Right lobe of liver (tissue), 6 donors: Measurements from ENCODE around the gene HSD11B1L. TPM values are rescaled to one million over a fixed set of nuclear protein-coding genes. Genes with fewer than 3 reads are reported as not detected.

Experiments
- ATAC-seq, 4 donors: fragments of 200-7000 bp; cut with Tn5 transposase; one replicate each; pipeline ENCODE4 v1.9.1; 2020; ENCODE audit warnings: mild to moderate bottlenecking in 4 of 4, moderate library complexity in 4 of 4
- DNase-seq, 3 donors: peaks; one replicate each; pipeline ENCODE4 v3.0.0-alpha.2; 2020
- H3K27ac ChIP-seq, 3 donors: fragments of 200-600 bp; one replicate each; pipeline ENCODE4 v1.8.0; 2022
- H3K27me3 ChIP-seq, 2 donors: fragments of 200-600 bp; one replicate each; pipeline ENCODE4 v1.8.0; 2022
- H3K36me3 ChIP-seq, 4 donors: fragments of 200-600 bp; sonication (generic) in 1 of 4; one replicate each; pipeline versions ENCODE4 v1.5.1 to v1.8.0; 2017 to 2022; ENCODE audit warnings: control low read depth in 1 of 4
- H3K4me1 ChIP-seq, 4 donors: fragments of 200-600 bp; sonication (generic) in 1 of 4; one replicate each; pipeline versions ENCODE4 v1.5.1 to v1.8.0; 2017 to 2022; ENCODE audit warnings: control low read depth in 1 of 4
- H3K4me3 ChIP-seq, 3 donors: fragments of 200-600 bp; one replicate each; pipeline ENCODE4 v1.8.0; 2022
- H3K9me3 ChIP-seq, 4 donors: fragments of 200-600 bp; sonication (generic) in 1 of 4; one replicate each; pipeline versions ENCODE4 v1.5.1 to v1.8.0; 2017 to 2022; ENCODE audit warnings: control low read depth in 1 of 4
- POLR2A ChIP-seq: fragments of 450-650 bp; IDR thresholded peaks from one replicate; pipeline ENCODE4 v1.6.1; 2017; ENCODE audit warnings: antibody characterized with exemption, mild to moderate bottlenecking
- WGBS: methylation state at CpG from one replicate; pipeline ENCODE4 v1.1.6; 2018; ENCODE audit warnings: low coverage, low lambda C conversion rate; ENCODE audit not compliant: insufficient coverage; ENCODE audit errors: missing lambda C conversion rate; 5-methylcytosine and 5-hydroxymethylcytosine counted together
- intact Hi-C, 2 donors: fragments of 100-400 bp; cut with DNase I; formaldehyde crosslinking; loops; one replicate each; pipeline versions ENCODE4 v1.11.2 to v1.14.1; 2022
- total RNA-seq, 6 experiments: library from RNA; depleted of rRNA in 2 of 6; stranded (reverse); fragments of >200 nt in 2 of 6; fragmentation: NEBNext Ultra II Directional in 3 of 6; extraction: Animal tissue kit (Norgen Biotek cat#: 25700) in 3 of 6; gene quantifications; one replicate each; pipeline versions ENCODE4 v1.1.0 to v1.2.4, GENCODE V29; 2016 to 2023
- TF ChIP-seq, protein P1 (sequence below), 4 donors: fragments of 200-600 bp in 3 of 4; fragments of 450-650 bp in 1 of 4; IDR thresholded peaks; one replicate each; pipeline versions ENCODE4 v1.5.1 to v1.8.0; 2016 to 2022; ENCODE audit warnings: antibody characterized with exemption in 4 of 4, mild to moderate bottlenecking in 2 of 4
- donor health status: DM: no; HTN: yes; CAD: no.
- donor health status: DM: no; HTN: no; CAD: no.
- donor health status: DM: no; HTN: no; CAD: no.
- donor health status: DM: no; HTN: yes; CAD: no.
- donor health status: DM: no; HTN: yes; CAD: no.

Gene HSD11B1L
- total RNA-seq, 6 experiments from 2014 or later: 1.6 to 10.3 (median 4.0) TPM

DNA sequence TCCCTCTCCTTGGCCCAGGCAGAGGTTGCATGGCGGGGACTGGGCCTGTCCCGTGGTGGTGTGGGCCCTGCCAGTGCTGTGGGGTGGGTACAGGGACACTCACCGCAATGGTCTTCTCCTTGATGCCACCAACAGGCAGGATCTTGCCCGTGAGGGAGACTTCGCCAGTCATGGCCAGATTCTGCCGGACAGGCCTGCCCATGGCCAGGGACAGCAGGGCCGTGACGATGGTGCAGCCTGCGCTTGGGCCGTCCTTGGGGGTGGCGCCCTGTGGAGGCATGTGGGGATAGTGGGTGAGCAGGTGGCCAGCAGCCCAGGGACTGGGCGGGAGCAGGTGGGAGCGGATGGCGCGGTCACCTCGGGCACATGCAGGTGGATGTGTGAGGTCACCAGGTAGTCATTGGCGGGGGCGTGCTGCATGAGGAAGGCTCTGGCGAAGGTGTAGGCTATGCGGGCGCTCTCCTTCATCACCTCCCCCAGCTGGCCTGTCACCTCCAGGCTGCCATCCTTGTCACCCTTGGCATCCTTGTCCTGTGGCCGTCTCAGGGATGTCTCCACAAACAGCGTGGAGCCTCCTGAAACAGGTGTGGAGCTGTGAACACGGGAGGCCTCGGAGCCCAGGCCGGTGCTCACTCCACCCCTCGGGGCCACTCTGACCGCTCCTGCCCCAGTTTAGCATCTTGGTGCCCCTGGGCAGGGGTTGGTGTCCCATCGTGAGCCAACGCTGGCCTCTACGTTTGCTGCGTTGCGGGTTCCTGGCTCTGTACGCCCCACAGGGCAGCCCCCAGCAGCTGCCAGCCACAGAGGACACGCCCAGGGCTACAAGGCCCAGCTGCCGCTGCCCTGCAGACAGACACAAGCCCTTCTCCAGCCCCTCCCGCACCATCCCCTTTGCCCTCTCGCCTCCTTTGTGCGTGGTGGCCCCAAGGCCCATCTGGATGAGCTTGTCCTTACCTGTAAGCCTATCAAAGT is 12.7 kb downstream of the HSD11B1L start:
- intact Hi-C loops: no loop called here
- Histone ChIP-seq H3K4me3 (no peak overlapping the region), H3K36me3 (peaks cover 0 to 53% (median 18%) of the 10 kb centered on the region in 4 donors), H3K27ac (no peak overlapping the region), H3K27me3 (no peaks in the 10 kb centered on the region), H3K4me1 (peaks cover 0 to 7% (median under 1%) of the 10 kb centered on the region in 4 donors), H3K9me3 (no peaks in the 10 kb centered on the region)
- WGBS: 100% methylated on average over 3 of the region's 39 CpGs
- TF ChIP-seq, protein P1, sequence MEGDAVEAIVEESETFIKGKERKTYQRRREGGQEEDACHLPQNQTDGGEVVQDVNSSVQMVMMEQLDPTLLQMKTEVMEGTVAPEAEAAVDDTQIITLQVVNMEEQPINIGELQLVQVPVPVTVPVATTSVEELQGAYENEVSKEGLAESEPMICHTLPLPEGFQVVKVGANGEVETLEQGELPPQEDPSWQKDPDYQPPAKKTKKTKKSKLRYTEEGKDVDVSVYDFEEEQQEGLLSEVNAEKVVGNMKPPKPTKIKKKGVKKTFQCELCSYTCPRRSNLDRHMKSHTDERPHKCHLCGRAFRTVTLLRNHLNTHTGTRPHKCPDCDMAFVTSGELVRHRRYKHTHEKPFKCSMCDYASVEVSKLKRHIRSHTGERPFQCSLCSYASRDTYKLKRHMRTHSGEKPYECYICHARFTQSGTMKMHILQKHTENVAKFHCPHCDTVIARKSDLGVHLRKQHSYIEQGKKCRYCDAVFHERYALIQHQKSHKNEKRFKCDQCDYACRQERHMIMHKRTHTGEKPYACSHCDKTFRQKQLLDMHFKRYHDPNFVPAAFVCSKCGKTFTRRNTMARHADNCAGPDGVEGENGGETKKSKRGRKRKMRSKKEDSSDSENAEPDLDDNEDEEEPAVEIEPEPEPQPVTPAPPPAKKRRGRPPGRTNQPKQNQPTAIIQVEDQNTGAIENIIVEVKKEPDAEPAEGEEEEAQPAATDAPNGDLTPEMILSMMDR (IDR thresholded peaks at IDR 0.05): no peak
- TF ChIP-seq POLR2A: no peak
- no peak for DNase-seq
- no peak for ATAC-seq

DNA sequence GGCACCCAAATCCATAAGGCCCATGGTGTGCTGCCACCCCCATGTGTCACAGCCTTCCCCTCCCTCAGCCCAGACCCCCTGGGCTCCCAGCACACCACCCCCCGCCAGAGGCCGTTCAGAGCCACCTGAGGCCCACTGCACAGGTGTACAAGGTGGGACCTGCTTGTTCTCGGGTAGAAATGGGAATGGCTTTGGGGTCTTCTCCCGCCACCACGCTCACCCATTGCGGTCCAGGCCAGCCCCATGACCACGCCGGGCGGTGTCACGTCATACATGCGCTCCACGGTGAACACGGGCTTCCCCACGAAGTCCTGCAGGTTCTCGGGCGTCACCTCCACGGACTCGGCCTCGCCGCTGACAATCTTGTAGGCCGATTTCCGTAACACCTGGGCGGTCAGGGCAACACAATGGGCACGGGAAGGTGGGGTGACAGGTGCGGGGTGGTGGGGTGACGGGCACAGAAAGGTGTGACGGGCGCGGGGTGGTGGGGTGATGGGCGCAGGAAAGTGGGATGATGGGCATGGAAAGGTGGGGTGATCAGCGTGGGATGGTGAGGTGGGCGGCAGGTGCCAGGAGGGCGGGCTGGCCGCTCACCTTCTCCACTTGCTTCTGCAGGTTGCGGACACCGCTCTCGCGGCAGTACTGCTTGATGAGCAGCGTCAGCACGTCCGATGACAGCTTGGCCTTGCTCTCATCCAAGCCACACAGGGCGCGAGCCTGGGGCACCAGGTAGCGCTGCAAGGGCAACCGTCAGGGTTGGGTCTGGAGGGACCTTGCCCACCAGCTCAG is 13.5 kb downstream of the HSD11B1L start:
- 89% methylated on average over 23 of the region's 45 CpGs for WGBS

DNA sequence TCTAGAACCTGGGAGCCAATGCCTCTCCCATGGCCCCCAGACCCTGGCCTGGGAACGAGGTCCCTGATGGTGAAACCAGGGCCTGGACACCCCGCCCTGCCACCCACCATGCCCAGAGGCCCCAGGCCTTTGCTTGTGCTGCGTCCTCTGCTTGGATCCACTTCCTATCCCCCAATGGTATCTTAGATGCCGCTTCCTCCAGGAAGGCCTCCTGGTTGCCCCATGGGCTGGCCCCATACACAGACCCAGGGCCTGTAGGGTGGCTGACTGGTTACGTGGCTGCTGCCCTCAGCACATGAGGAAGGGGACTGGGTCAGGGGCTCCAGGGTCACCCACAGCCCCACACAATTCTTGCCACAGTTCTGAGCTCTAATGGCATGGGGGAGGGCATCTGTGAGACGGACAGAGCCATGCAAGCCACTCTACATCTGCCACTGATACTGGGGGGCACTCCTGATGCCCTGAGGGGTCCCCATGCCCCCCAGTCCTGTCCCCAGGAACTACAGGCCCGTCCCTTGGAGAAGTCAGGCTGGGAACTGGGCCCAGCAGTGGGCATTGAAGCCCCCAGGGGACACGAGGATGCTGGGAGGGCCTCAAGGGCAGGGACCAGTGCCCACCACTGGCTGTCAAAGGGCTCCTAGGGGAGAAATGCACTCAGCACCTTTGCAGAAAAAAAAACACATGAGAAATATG is 14.3 kb downstream of the HSD11B1L start:
- Histone ChIP-seq H3K9me3 (no peaks in the 10 kb centered on the region), H3K27me3 (no peaks in the 10 kb centered on the region), H3K27ac (no peak overlapping the region), H3K4me1 (peaks cover 0 to 7% (median under 1%) of the 10 kb centered on the region in 4 donors), H3K36me3 (peaks cover 0 to 64% (median 20%) of the 10 kb centered on the region in 4 donors), H3K4me3 (no peak overlapping the region)
- no peak for DNase-seq
- intact Hi-C loops: no loop called here
- no CpG with 5 or more reads among the region's 8 CpGs for WGBS
- TF ChIP-seq, protein P1 (IDR thresholded peaks at IDR 0.05): no peak
- no peak for TF ChIP-seq POLR2A
- ATAC-seq: no peak

More for the DNA sequence above, 13.5 kb downstream of the HSD11B1L start:
- H3K36me3 ChIP-seq: peaks cover 0 to 62% (median 20%) of the 10 kb centered on the region in 4 donors
- intact Hi-C loops: no loop called here
- H3K4me3 ChIP-seq: no peak overlapping the region
- no peak for TF ChIP-seq POLR2A
- TF ChIP-seq, protein P1 (IDR thresholded peaks at IDR 0.05): no peak
- no peak for ATAC-seq
- DNase-seq: peak in 1 of 3 donors; percentile 50
- H3K9me3 ChIP-seq: no peaks in the 10 kb centered on the region
- H3K27ac ChIP-seq: no peak overlapping the region
- H3K27me3 ChIP-seq: no peaks in the 10 kb centered on the region
- H3K4me1 ChIP-seq: peaks cover 0 to 7% (median under 1%) of the 10 kb centered on the region in 4 donors

DNA sequence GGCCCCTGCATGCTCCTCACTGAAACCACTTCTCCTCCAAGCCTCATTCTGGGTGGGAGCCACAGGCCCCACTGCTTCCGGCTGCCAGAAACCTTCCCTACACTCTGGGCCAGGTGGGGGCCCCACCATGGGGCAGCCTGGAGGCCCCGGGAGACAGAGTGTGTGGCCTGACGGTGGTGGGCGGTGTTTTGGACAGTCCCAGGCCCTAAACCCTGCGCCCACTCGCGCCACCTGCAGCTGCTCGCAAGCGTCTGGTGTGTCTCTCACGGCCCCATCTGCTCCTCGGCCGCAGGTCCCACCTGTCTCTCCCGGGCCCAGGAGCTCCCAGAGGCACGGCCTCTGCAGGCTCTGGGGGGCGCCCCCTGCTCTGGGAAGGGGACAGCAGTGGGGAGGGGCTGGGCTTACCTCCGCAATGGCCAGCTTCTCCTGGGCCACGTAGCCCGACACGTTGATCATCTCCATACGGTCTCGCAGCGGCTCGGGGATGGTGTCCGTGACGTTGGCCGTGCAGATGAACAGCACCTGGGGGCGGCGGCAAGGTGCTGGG is 14.9 kb downstream of the HSD11B1L start:
- H3K36me3 ChIP-seq: peaks cover 0 to 70% (median 20%) of the 10 kb centered on the region in 4 donors

More for the DNA sequence above, 14.9 kb downstream of the HSD11B1L start:
- Histone ChIP-seq H3K27me3 (no peaks in the 10 kb centered on the region), H3K4me3 (no peak overlapping the region), H3K9me3 (no peaks in the 10 kb centered on the region), H3K4me1 (peaks cover 0 to 7% (median under 1%) of the 10 kb centered on the region in 4 donors), H3K27ac (no peak overlapping the region)
- intact Hi-C loops: no loop called here
- ATAC-seq: no peak
- DNase-seq: peak in 1 of 3 donors; percentile 47
- 80% methylated on average over 1 of the region's 28 CpGs for WGBS
- no peak for TF ChIP-seq POLR2A
- TF ChIP-seq, protein P1 (IDR thresholded peaks at IDR 0.05): no peak
